ENCODE results near the gene MAP2K3.
"Not testable (repeated sequence)": the region's sequence is repeated elsewhere in the genome, so short reads cannot be mapped to it uniquely, and the experiment has no call there.

DNA sequence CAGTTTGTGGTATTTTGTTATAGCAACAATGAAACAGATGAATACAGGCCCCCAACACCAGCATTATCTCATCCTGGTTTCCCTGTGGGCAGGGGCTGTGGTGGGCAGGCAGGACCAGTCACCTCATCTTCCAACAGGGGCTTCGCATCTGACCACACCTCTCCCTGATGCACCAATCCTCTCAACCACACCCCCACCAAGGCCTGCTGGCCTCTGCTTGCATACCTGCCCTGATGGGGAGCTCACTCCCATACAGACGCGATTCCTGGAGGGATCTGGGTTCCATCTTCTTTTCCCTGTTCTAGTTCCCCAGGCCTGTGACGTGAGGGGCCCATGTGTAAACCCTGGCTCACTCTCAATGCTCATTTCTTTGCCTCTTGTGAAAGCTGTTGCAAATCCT lies 34.7 kb downstream of the MAP2K3 start:
- not testable (repeated sequence) for TF ChIP-seq CTCF (IDR thresholded peaks at IDR 0.05); POLR2AphosphoS5 (IDR thresholded peaks at IDR 0.05); POLR2A (IDR thresholded peaks at IDR 0.05); EP300 (IDR thresholded peaks at IDR 0.05; ENCODE audit: low read depth)

Data from transverse colon (tissue), 4 donors.